Sigmoid colon (tissue), 3 donors: Measurements from ENCODE around the gene ACSL6.

Source experiments
- CTCF ChIP-seq, 4 experiments: fragments of 450-650 bp in 3 of 4; fragments of 200-600 bp in 1 of 4; IDR thresholded peaks; one replicate each; pipeline ENCODE4 v1.5.1; 2016 to 2019; ENCODE audit warnings: antibody characterized with exemption in 4 of 4, mild to moderate bottlenecking in 3 of 4, moderate library complexity in 2 of 4
- POLR2A ChIP-seq, 2 donors: fragments of 450-650 bp; IDR thresholded peaks; one replicate each; pipeline ENCODE4 v1.6.1; 2016; ENCODE audit warnings: antibody characterized with exemption in 2 of 2, mild to moderate bottlenecking in 2 of 2, moderate library complexity in 2 of 2

GRCh38 chr5:131968396-131968954 lies 43.0 kb downstream of the ACSL6 start:
- TF ChIP-seq CTCF (IDR thresholded peaks at IDR 0.05) = no peak
- TF ChIP-seq POLR2A (IDR thresholded peaks at IDR 0.05) = no peak
